Measurements from ENCODE around the gene DMRTA1.

DNA sequence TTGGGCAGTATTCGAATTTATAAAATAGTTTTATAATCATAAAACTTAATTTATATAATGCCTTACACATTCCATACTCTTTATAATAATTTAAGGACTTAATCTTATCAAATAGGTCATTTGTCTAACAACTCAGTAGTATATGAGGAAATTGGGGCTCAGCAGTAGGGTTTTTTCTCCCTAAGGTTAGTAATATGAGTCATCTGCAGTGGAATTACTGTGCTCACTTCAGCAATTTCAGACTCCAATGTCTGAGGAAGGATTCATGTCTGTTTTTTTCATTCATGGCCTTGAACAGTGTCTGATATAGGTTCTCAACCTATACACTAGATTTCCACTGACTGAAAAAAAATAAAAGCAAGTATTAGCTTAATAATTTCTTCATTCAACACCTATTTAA, 7.4 kb downstream of the DMRTA1 start:
- TF ChIP-seq TOX (CRISPR knock-in tag; IDR thresholded peaks at IDR 0.05; ENCODE audit: borderline replicate concordance) (no peak), ZFP3 (CRISPR knock-in tag; IDR thresholded peaks at IDR 0.05) (no peak), ZNF565 (CRISPR knock-in tag; conservative IDR thresholded peaks at IDR 0.05; ENCODE audit: low read depth) (no peak), OSR1 (CRISPR knock-in tag; IDR thresholded peaks at IDR 0.05) (no peak), BACH2 (CRISPR knock-in tag; IDR thresholded peaks at IDR 0.05; ENCODE audit: borderline replicate concordance) (no peak), TCF4 (CRISPR knock-in tag; IDR thresholded peaks at IDR 0.05; ENCODE audit: borderline replicate concordance) (no peak), ZFP30 (CRISPR knock-in tag; IDR thresholded peaks at IDR 0.05) (no peak)
- TF ChIP-seq, protein P1, sequence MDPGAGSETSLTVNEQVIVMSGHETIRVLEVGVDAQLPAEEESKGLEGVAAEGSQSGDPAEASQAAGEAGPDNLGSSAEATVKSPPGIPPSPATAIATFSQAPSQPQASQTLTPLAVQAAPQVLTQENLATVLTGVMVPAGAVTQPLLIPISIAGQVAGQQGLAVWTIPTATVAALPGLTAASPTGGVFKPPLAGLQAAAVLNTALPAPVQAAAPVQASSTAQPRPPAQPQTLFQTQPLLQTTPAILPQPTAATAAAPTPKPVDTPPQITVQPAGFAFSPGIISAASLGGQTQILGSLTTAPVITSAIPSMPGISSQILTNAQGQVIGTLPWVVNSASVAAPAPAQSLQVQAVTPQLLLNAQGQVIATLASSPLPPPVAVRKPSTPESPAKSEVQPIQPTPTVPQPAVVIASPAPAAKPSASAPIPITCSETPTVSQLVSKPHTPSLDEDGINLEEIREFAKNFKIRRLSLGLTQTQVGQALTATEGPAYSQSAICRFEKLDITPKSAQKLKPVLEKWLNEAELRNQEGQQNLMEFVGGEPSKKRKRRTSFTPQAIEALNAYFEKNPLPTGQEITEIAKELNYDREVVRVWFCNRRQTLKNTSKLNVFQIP (CRISPR knock-in tag; IDR thresholded peaks at IDR 0.05; ENCODE audit: borderline replicate concordance, low read depth): no peak
- TF ChIP-seq, protein P2, sequence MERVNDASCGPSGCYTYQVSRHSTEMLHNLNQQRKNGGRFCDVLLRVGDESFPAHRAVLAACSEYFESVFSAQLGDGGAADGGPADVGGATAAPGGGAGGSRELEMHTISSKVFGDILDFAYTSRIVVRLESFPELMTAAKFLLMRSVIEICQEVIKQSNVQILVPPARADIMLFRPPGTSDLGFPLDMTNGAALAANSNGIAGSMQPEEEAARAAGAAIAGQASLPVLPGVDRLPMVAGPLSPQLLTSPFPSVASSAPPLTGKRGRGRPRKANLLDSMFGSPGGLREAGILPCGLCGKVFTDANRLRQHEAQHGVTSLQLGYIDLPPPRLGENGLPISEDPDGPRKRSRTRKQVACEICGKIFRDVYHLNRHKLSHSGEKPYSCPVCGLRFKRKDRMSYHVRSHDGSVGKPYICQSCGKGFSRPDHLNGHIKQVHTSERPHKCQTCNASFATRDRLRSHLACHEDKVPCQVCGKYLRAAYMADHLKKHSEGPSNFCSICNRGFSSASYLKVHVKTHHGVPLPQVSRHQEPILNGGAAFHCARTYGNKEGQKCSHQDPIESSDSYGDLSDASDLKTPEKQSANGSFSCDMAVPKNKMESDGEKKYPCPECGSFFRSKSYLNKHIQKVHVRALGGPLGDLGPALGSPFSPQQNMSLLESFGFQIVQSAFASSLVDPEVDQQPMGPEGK (CRISPR knock-in tag; IDR thresholded peaks at IDR 0.05; ENCODE audit: borderline replicate concordance): no peak
